ENCODE data around the gene NGLY1. TPM values are rescaled to one million over a fixed set of nuclear protein-coding genes. Genes with fewer than 3 reads are reported as not detected.

Gene NGLY1
- total RNA-seq, 1 donor from 2014 or later: 33.4 TPM

- no peak for DNase-seq
- no peak overlapping the region for H3K27ac ChIP-seq
- intact Hi-C loops (cut with DNase I): no loop called here
- peaks cover 17% of the 10 kb centered on the region for H3K27me3 ChIP-seq
- H3K36me3 ChIP-seq: no peaks in the 10 kb centered on the region
- TF ChIP-seq CTCF (IDR thresholded peaks at IDR 0.05): no peak
- no peaks in the 10 kb centered on the region for H3K4me1 ChIP-seq
- no peak for ATAC-seq
- H3K9me3 ChIP-seq: no peaks in the 10 kb centered on the region
- H3K4me3 ChIP-seq: no peak overlapping the region
These were observed 75.8 kb downstream of the NGLY1 start for GRCh38 chr3:25707268-25707926.

GRCh38 chr3:25706213-25706612, 77.0 kb downstream of the NGLY1 start:
- Histone ChIP-seq H3K9me3 (no peaks in the 10 kb centered on the region), H3K36me3 (no peaks in the 10 kb centered on the region), H3K4me1 (no peaks in the 10 kb centered on the region), H3K4me3 (no peak overlapping the region), H3K27me3 (peaks cover 17% of the 10 kb centered on the region), H3K27ac (no peak overlapping the region)
- DNase-seq (no peak), ATAC-seq (no peak)
- intact Hi-C loops (cut with DNase I): no loop called here
- no peak for TF ChIP-seq CTCF (IDR thresholded peaks at IDR 0.05)

- Histone ChIP-seq H3K4me1 (no peaks in the 10 kb centered on the region), H3K9me3 (no peaks in the 10 kb centered on the region), H3K27me3 (no peaks in the 10 kb centered on the region), H3K27ac (no peak overlapping the region), H3K4me3 (no peak overlapping the region), H3K36me3 (no peaks in the 10 kb centered on the region)
- no peak for DNase-seq
- intact Hi-C loops (cut with DNase I): no loop called here
- no peak for ATAC-seq
- no peak for TF ChIP-seq CTCF (IDR thresholded peaks at IDR 0.05)
These were observed 85.7 kb downstream of the NGLY1 start for GRCh38 chr3:25697553-25697952.

GRCh38 chr3:25695731-25696420, 87.4 kb downstream of the NGLY1 start:
- Histone ChIP-seq H3K27me3 (no peaks in the 10 kb centered on the region), H3K36me3 (no peaks in the 10 kb centered on the region), H3K27ac (no peak overlapping the region), H3K4me1 (no peaks in the 10 kb centered on the region), H3K4me3 (no peak overlapping the region), H3K9me3 (no peaks in the 10 kb centered on the region)
- ATAC-seq (peak; percentile 58), DNase-seq (peak; percentile 65)
- TF ChIP-seq CTCF (IDR thresholded peaks at IDR 0.05): no peak
- intact Hi-C loops (cut with DNase I): no loop called here

GRCh38 chr3:25693238-25693637, 90.0 kb downstream of the NGLY1 start:
- H3K4me3 ChIP-seq: no peak overlapping the region
- intact Hi-C loops (cut with DNase I): no loop called here
- no peaks in the 10 kb centered on the region for H3K27me3 ChIP-seq
- ATAC-seq (no peak), DNase-seq (no peak)
- no peaks in the 10 kb centered on the region for H3K36me3 ChIP-seq
- no peak for TF ChIP-seq CTCF (IDR thresholded peaks at IDR 0.05)
- H3K9me3 ChIP-seq: no peaks in the 10 kb centered on the region
- no peaks in the 10 kb centered on the region for H3K4me1 ChIP-seq
- H3K27ac ChIP-seq: no peak overlapping the region
